Esophagus squamous epithelium (tissue), 5 donors: ENCODE data around the gene CD6. TPM values are rescaled to one million over a fixed set of nuclear protein-coding genes. Genes with fewer than 3 reads are reported as not detected.

Experiments
- DNase-seq: peaks from one replicate; lab custom pipeline; 2025; lab: John Stamatoyannopoulos, UW
- H3K27ac ChIP-seq, 4 donors: fragments of 200-600 bp; sonication (generic); one replicate each; pipeline ENCODE4 v1.5.1; 2016 to 2019; ENCODE audit warnings: mild to moderate bottlenecking in 1 of 4
- H3K27me3 ChIP-seq, 4 donors: fragments of 200-600 bp; sonication (generic); 1 replicate in 3 of 4; 2 replicates in 1 of 4; pipeline versions ENCODE4 v1.5.1 to v1.6.0; 2017 to 2021; ENCODE audit warnings: antibody characterized with exemption in 1 of 4
- H3K36me3 ChIP-seq, 3 donors: fragments of 200-600 bp; sonication (generic); one replicate each; pipeline ENCODE4 v1.5.1; 2016 to 2019
- H3K4me1 ChIP-seq, 3 donors: fragments of 200-600 bp; sonication (generic); one replicate each; pipeline ENCODE4 v1.5.1; 2017 to 2019
- H3K4me3 ChIP-seq, 4 donors: fragments of 200-600 bp; sonication (generic); 1 replicate in 3 of 4; 2 replicates in 1 of 4; pipeline ENCODE4 v1.5.1; 2016 to 2019; ENCODE audit warnings: mild to moderate bottlenecking in 2 of 4, moderate library complexity in 1 of 4
- H3K9me3 ChIP-seq, 3 donors: fragments of 200-600 bp; sonication (generic); one replicate each; pipeline ENCODE4 v1.5.1; 2016 to 2019
- CTCF ChIP-seq, 6 experiments: fragments of 450-650 bp in 4 of 6; fragments of 200-600 bp in 2 of 6; sonication (generic) in 2 of 6; IDR thresholded peaks; one replicate each; pipeline ENCODE4 v1.5.1; 2016 to 2019; ENCODE audit warnings: antibody characterized with exemption in 6 of 6, mild to moderate bottlenecking in 4 of 6, moderate library complexity in 4 of 6
- POLR2A ChIP-seq, 4 donors: fragments of 450-650 bp; IDR thresholded peaks; one replicate each; pipeline ENCODE4 v1.6.1; 2017; ENCODE audit warnings: antibody characterized with exemption in 4 of 4, mild to moderate bottlenecking in 4 of 4, moderate library complexity in 3 of 4
- WGBS, 2 donors: methylation state at CpG; one replicate each; pipeline ENCODE4 v1.1.5; 2018; 5-methylcytosine and 5-hydroxymethylcytosine counted together
- intact Hi-C: fragments of 100-400 bp; cut with DNase I; formaldehyde crosslinking; loops from one replicate; pipeline ENCODE4 v1.15.0; 2022
- total RNA-seq, 4 donors: library from RNA; depleted of rRNA; stranded (reverse); fragments of >200 nt; gene quantifications; one replicate each; pipeline ENCODE4 v1.1.0, GENCODE V29; 2016
- donor health status: DM: yes; HTN: yes; CAD: no.

CD6 gene
- total RNA-seq, 4 donors from 2014 or later: 0.79 to 4.4 (median 1.4) TPM

- DNase-seq: no peak
- no peak overlapping the region for H3K4me3 ChIP-seq
- no peak for TF ChIP-seq POLR2A (IDR thresholded peaks at IDR 0.05)
- no peak for TF ChIP-seq CTCF (IDR thresholded peaks at IDR 0.05)
- H3K4me1 ChIP-seq: peaks cover 11 to 31% (median 15%) of the 10 kb centered on the region in 3 donors
- H3K36me3 ChIP-seq: no peaks in the 10 kb centered on the region
- intact Hi-C loops: no loop called here
- no peaks in the 10 kb centered on the region for H3K9me3 ChIP-seq
- WGBS, 2 donors: 87 to 89% methylated on average over 5 of the region's 5 CpGs
- H3K27ac ChIP-seq: no peak overlapping the region
- peaks cover 0 to 44% (median 0%) of the 10 kb centered on the region in 4 donors for H3K27me3 ChIP-seq
Observed at GRCh38 chr11:61008971-61009370, 37.5 kb downstream of the CD6 start.

GRCh38 chr11:61009392-61010275, 38.2 kb downstream of the CD6 start:
- peaks cover 0 to 44% (median 0%) of the 10 kb centered on the region in 4 donors for H3K27me3 ChIP-seq

GRCh38 chr11:61010466-61011228, 39.2 kb downstream of the CD6 start:
- no peak for DNase-seq
- peaks cover 0 to 44% (median 0%) of the 10 kb centered on the region in 4 donors for H3K27me3 ChIP-seq
- H3K4me1 ChIP-seq: peaks cover 3 to 17% (median 11%) of the 10 kb centered on the region in 3 donors
- 81 to 87% methylated on average over 15 to 16 of the region's 16 CpGs for WGBS, 2 donors
- TF ChIP-seq CTCF (IDR thresholded peaks at IDR 0.05): no peak
- TF ChIP-seq POLR2A (IDR thresholded peaks at IDR 0.05): no peak
- intact Hi-C loops: no loop called here
- H3K27ac ChIP-seq: no peak overlapping the region
- no peaks in the 10 kb centered on the region for H3K36me3 ChIP-seq
- H3K9me3 ChIP-seq: no peaks in the 10 kb centered on the region
- no peak overlapping the region for H3K4me3 ChIP-seq

More at GRCh38 chr11:61009392-61010275, 38.2 kb downstream of the CD6 start:
- Histone ChIP-seq H3K27ac (no peak overlapping the region), H3K36me3 (no peaks in the 10 kb centered on the region), H3K4me3 (no peak overlapping the region), H3K4me1 (peaks cover 9 to 25% (median 11%) of the 10 kb centered on the region in 3 donors), H3K9me3 (no peaks in the 10 kb centered on the region)
- intact Hi-C loops: no loop called here
- WGBS, 2 donors: 87% methylated on average over 12 to 15 of the region's 15 CpGs
- no peak for DNase-seq
- TF ChIP-seq POLR2A (IDR thresholded peaks at IDR 0.05) (no peak), CTCF (IDR thresholded peaks at IDR 0.05) (no peak)

GRCh38 chr11:61011229-61011870, 39.9 kb downstream of the CD6 start:
- H3K4me3 ChIP-seq: no peak overlapping the region
- intact Hi-C loops: no loop called here
- H3K27ac ChIP-seq: no peak overlapping the region
- H3K36me3 ChIP-seq: no peaks in the 10 kb centered on the region
- 67 to 78% methylated on average over 4 of the region's 7 CpGs for WGBS, 2 donors
- H3K9me3 ChIP-seq: no peaks in the 10 kb centered on the region
- no peak for DNase-seq
- H3K4me1 ChIP-seq: peaks cover 3 to 17% (median 11%) of the 10 kb centered on the region in 3 donors
- peaks cover 0 to 44% (median 0%) of the 10 kb centered on the region in 4 donors for H3K27me3 ChIP-seq
- TF ChIP-seq POLR2A (IDR thresholded peaks at IDR 0.05) (no peak), CTCF (IDR thresholded peaks at IDR 0.05) (no peak)
